WTC11 (cell line): Measurements from ENCODE around the gene VGLL1.

Experiments
- ZNF121 ChIP-seq: sonication (generic); formaldehyde crosslinking; IDR thresholded peaks from 2 replicates; pipeline ENCODE4 v1.8.0; 2023; ENCODE audit warnings: missing genetic modification reagents
- TF ChIP-seq, protein P1 (sequence below): fragments of 200-600 bp; IDR thresholded peaks from 2 replicates; pipeline ENCODE4 v1.8.0; 2022; ENCODE audit warnings: antibody characterized with exemption

DNA sequence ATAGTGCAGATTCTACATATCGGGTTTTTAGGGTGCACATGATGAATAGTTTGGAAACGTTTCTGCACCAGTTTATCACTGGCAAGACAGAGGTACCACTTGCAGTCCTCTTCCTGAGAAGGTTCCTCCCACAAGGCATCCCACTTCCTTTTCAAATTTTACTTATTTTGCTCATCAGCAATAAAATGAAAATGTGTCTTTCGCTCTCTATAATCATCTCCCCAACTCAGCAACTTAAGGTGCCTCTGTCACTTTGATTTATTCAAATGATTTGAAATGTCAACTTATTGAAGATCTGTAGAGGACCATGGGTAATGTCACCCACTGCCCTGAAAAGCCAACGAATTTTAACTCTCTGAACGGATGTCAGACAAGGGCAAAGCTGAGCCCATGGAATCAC lies 53.2 kb downstream of the VGLL1 start:
- no peak for TF ChIP-seq ZNF121 (CRISPR knock-in tag)
- TF ChIP-seq, protein P1, sequence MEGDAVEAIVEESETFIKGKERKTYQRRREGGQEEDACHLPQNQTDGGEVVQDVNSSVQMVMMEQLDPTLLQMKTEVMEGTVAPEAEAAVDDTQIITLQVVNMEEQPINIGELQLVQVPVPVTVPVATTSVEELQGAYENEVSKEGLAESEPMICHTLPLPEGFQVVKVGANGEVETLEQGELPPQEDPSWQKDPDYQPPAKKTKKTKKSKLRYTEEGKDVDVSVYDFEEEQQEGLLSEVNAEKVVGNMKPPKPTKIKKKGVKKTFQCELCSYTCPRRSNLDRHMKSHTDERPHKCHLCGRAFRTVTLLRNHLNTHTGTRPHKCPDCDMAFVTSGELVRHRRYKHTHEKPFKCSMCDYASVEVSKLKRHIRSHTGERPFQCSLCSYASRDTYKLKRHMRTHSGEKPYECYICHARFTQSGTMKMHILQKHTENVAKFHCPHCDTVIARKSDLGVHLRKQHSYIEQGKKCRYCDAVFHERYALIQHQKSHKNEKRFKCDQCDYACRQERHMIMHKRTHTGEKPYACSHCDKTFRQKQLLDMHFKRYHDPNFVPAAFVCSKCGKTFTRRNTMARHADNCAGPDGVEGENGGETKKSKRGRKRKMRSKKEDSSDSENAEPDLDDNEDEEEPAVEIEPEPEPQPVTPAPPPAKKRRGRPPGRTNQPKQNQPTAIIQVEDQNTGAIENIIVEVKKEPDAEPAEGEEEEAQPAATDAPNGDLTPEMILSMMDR, result no peak
